Pancreas (tissue), 10 donors: Measurements from ENCODE around the gene OR2AT4. TPM values are rescaled to one million over a fixed set of nuclear protein-coding genes. Genes with fewer than 3 reads are reported as not detected.

Experiments
- ATAC-seq, 4 donors: fragments of 200-7000 bp; cut with Tn5 transposase; one replicate each; pipeline versions ENCODE4 v1.8.0 to v1.9.1; 2020; ENCODE audit warnings: mild to moderate bottlenecking in 4 of 4, moderate library complexity in 4 of 4
- DNase-seq, 6 donors: peaks; one replicate each; pipeline ENCODE4 v3.0.0-alpha.2; 2020
- FAIRE-seq: peaks from 2 replicates; lab custom pipeline; 2012; peaks lifted over from hg19 to GRCh38; lab: Jason Lieb, UNC
- H3K27ac ChIP-seq, 4 donors: fragments of 200-600 bp; sonication (generic); 1 replicate in 3 of 4; 2 replicates in 1 of 4; pipeline versions ENCODE4 v1.5.0 to v1.8.0; 2020
- H3K27me3 ChIP-seq, 4 donors: fragments of 200-600 bp; one replicate each; pipeline ENCODE4 v1.8.0; 2021
- H3K36me3 ChIP-seq, 3 donors: fragments of 200-600 bp; sonication (generic) in 1 of 3; one replicate each; pipeline versions ENCODE4 v1.5.0 to v1.8.0; 2020 to 2021
- H3K4me1 ChIP-seq, 3 donors: fragments of 200-600 bp; one replicate each; pipeline ENCODE4 v1.8.0; 2021
- H3K4me3 ChIP-seq, 4 donors: fragments of 200-600 bp; sonication (generic) in 2 of 4; one replicate each; pipeline versions ENCODE4 v1.5.0 to v1.8.0; 2020 to 2021
- H3K9me3 ChIP-seq, 4 donors: fragments of 200-600 bp; one replicate each; pipeline ENCODE4 v1.8.0; 2021
- WGBS, 2 donors: extraction: QIAGEN DNeasy Blood & Tissue Kit; methylation state at CpG; one replicate each; pipeline ENCODE4 v1.1.7; 2013; 5-methylcytosine and 5-hydroxymethylcytosine counted together
- intact Hi-C, 3 donors: fragments of 100-400 bp; cut with DNase I; formaldehyde crosslinking; loops; one replicate each; pipeline versions ENCODE4 v1.11.1 to v1.14.2; 2022
- polyA plus RNA-seq, 2 donors: library from polyadenylated mRNA; stranded (reverse); fragments of 200-250 nt; gene quantifications; one replicate each; pipeline ENCODE4 v1.2.3, GENCODE V29; 2013
- total RNA-seq, 6 donors: library from RNA; stranded (reverse); fragmentation: NEBNext Ultra II Directional in 4 of 6; extraction: Animal tissue kit (Norgen Biotek cat#: 25700) in 4 of 6; gene quantifications; one replicate each; pipeline versions ENCODE4 v1.2.1 to v1.2.4, GENCODE V29; 2021 to 2023
- TF ChIP-seq, protein P1 (sequence below), 4 donors: fragments of 200-600 bp; sonication (generic) in 3 of 4; IDR thresholded peaks; one replicate each; pipeline versions ENCODE4 v1.5.0 to v1.8.0; 2021; ENCODE audit warnings: antibody characterized with exemption in 4 of 4
- donor health status: healthy with polysubstance abuse.
- donor health status: DM: no; HTN: no; CAD: no; lungs with moderate emphysema.
- donor health status: DM: no; HTN: no; CAD: no.
- donor health status: control.
- donor health status: control.
- donor health status: Bipolar disorder and iron deficiency.
- donor health status: DM: yes; HTN: yes; CAD: no.
- donor health status: DM: no; HTN: no; CAD: no.
- donor health status: DM: no; HTN: no; CAD: no.
- donor health status: DM: yes; HTN: yes; CAD: no.

The OR2AT4 gene
- total and polyA plus RNA-seq, 8 donors = under 0.01 TPM; not detected in 7

DNA sequence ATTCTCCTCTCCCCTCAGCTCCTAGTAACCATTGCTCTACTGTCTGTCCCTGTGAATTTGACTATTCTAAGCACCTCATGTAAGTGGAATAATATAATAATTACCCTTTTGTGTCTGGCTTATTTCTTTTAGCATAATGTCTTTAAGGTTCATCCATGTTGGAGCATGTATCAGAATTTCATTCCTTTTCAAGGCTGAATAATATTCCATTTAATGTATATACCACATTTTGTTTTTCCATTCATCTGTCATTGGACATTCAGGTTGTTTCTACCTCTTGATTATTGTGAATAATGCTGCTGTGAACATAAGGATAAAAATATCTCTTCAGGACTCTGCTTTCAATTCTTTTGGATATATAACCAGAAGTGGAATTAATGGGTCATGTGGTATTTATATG, 28.1 kb downstream of the OR2AT4 start:
- TF ChIP-seq, protein P1, sequence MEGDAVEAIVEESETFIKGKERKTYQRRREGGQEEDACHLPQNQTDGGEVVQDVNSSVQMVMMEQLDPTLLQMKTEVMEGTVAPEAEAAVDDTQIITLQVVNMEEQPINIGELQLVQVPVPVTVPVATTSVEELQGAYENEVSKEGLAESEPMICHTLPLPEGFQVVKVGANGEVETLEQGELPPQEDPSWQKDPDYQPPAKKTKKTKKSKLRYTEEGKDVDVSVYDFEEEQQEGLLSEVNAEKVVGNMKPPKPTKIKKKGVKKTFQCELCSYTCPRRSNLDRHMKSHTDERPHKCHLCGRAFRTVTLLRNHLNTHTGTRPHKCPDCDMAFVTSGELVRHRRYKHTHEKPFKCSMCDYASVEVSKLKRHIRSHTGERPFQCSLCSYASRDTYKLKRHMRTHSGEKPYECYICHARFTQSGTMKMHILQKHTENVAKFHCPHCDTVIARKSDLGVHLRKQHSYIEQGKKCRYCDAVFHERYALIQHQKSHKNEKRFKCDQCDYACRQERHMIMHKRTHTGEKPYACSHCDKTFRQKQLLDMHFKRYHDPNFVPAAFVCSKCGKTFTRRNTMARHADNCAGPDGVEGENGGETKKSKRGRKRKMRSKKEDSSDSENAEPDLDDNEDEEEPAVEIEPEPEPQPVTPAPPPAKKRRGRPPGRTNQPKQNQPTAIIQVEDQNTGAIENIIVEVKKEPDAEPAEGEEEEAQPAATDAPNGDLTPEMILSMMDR (IDR thresholded peaks at IDR 0.05) = no peak
- intact Hi-C loops = no loop called here

GRCh38 chr11:75066061-75066460, 30.6 kb downstream of the OR2AT4 start:
- no peaks in the 10 kb centered on the region for H3K9me3 ChIP-seq
- no peak overlapping the region for H3K27ac ChIP-seq
- no peak for FAIRE-seq
- 65 to 67% methylated on average over 7 of the region's 7 CpGs for WGBS, 2 donors
- intact Hi-C loops = no loop called here
- H3K36me3 ChIP-seq = no peaks in the 10 kb centered on the region
- no peaks in the 10 kb centered on the region for H3K4me1 ChIP-seq
- no peak for ATAC-seq
- no peaks in the 10 kb centered on the region for H3K27me3 ChIP-seq
- DNase-seq = no peak
- H3K4me3 ChIP-seq = no peak overlapping the region
- TF ChIP-seq, protein P1 (IDR thresholded peaks at IDR 0.05) = no peak

More for the DNA sequence above, 28.1 kb downstream of the OR2AT4 start:
- H3K36me3 ChIP-seq = no peaks in the 10 kb centered on the region
- H3K27me3 ChIP-seq = no peaks in the 10 kb centered on the region
- DNase-seq (no peak), ATAC-seq (no peak), FAIRE-seq (no peak)
- H3K4me3 ChIP-seq = no peak overlapping the region
- no peaks in the 10 kb centered on the region for H3K4me1 ChIP-seq
- H3K27ac ChIP-seq = no peak overlapping the region
- no peaks in the 10 kb centered on the region for H3K9me3 ChIP-seq

GRCh38 chr11:75063741-75064314, 32.8 kb downstream of the OR2AT4 start:
- intact Hi-C loops = no loop called here
- H3K27me3 ChIP-seq = no peaks in the 10 kb centered on the region
- H3K4me1 ChIP-seq = no peaks in the 10 kb centered on the region
- DNase-seq (no peak), ATAC-seq (no peak), FAIRE-seq (no peak)
- H3K27ac ChIP-seq = no peak overlapping the region
- TF ChIP-seq, protein P1 (IDR thresholded peaks at IDR 0.05) = no peak
- 59 to 76% methylated on average over 3 of the region's 3 CpGs for WGBS, 2 donors
- H3K9me3 ChIP-seq = no peaks in the 10 kb centered on the region
- H3K36me3 ChIP-seq = no peaks in the 10 kb centered on the region
- no peak overlapping the region for H3K4me3 ChIP-seq

GRCh38 chr11:75059299-75059698, 37.4 kb downstream of the OR2AT4 start:
- Histone ChIP-seq H3K27me3 (no peaks in the 10 kb centered on the region), H3K9me3 (no peaks in the 10 kb centered on the region), H3K4me1 (no peaks in the 10 kb centered on the region), H3K36me3 (no peaks in the 10 kb centered on the region), H3K4me3 (no peak overlapping the region), H3K27ac (no peak overlapping the region)
- TF ChIP-seq, protein P1 (IDR thresholded peaks at IDR 0.05) = no peak
- ATAC-seq = no peak
- no peak for DNase-seq
- intact Hi-C loops = no loop called here
- FAIRE-seq = no peak

DNA sequence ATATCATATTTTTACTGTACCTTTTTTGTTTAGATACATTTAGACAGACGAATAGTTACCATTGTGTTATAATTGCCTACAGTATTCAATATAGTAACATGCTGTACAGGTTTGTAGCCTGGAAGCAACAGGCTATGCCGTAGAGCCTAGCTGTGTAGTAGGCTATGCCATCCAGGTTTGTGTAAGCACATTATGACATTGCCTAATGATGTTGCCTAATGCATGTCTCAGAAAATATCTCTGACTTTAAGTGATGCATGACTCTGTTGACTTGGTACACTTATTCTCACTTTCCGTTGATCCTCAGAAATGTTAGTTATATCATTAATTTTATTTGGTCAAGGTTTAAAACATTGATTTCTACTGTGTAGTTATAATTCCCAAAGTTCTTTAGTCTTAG, 39.9 kb downstream of the OR2AT4 start:
- Histone ChIP-seq H3K27ac (no peak overlapping the region), H3K4me1 (no peaks in the 10 kb centered on the region), H3K4me3 (no peak overlapping the region), H3K36me3 (no peaks in the 10 kb centered on the region), H3K27me3 (no peaks in the 10 kb centered on the region), H3K9me3 (no peaks in the 10 kb centered on the region)
- intact Hi-C loops = no loop called here
- DNase-seq (no peak), FAIRE-seq (no peak), ATAC-seq (no peak)
- WGBS, 2 donors = 68 to 78% methylated on average over 3 of the region's 3 CpGs
- TF ChIP-seq, protein P1 (IDR thresholded peaks at IDR 0.05) = no peak
